HUES48 (cell line): ENCODE data around the gene DEPP1.

Source experiments
- H3K27ac ChIP-seq: one replicate; pipeline ENCODE4 v1.7.0; 2013; ENCODE audit warnings: low read depth, low read length, inconsistent platforms
- H3K27me3 ChIP-seq: 2 replicates; pipeline ENCODE4 v1.6.1; 2013; ENCODE audit warnings: mild to moderate bottlenecking, low read length; ENCODE audit not compliant: control insufficient read depth, insufficient read depth
- H3K36me3 ChIP-seq: 2 replicates; pipeline ENCODE4 v1.6.1; 2013; ENCODE audit warnings: low read length; ENCODE audit not compliant: control insufficient read depth, insufficient read depth
- H3K4me1 ChIP-seq: 2 replicates; pipeline ENCODE4 v1.6.1; 2013; ENCODE audit warnings: mild to moderate bottlenecking, low read length; ENCODE audit not compliant: control insufficient read depth, insufficient read depth
- H3K4me3 ChIP-seq: 2 replicates; pipeline ENCODE4 v1.5.1; 2013; ENCODE audit warnings: mild to moderate bottlenecking, low read depth, low read length
- H3K9ac ChIP-seq: 2 replicates; pipeline ENCODE4 v1.6.1; 2013; ENCODE audit warnings: mild to moderate bottlenecking, low read depth, low read length, moderate library complexity
- H3K9me3 ChIP-seq: 2 replicates; pipeline ENCODE4 v1.6.1; 2013; ENCODE audit warnings: low read length; ENCODE audit not compliant: control insufficient read depth, insufficient read depth

DEPP1 gene

DNA sequence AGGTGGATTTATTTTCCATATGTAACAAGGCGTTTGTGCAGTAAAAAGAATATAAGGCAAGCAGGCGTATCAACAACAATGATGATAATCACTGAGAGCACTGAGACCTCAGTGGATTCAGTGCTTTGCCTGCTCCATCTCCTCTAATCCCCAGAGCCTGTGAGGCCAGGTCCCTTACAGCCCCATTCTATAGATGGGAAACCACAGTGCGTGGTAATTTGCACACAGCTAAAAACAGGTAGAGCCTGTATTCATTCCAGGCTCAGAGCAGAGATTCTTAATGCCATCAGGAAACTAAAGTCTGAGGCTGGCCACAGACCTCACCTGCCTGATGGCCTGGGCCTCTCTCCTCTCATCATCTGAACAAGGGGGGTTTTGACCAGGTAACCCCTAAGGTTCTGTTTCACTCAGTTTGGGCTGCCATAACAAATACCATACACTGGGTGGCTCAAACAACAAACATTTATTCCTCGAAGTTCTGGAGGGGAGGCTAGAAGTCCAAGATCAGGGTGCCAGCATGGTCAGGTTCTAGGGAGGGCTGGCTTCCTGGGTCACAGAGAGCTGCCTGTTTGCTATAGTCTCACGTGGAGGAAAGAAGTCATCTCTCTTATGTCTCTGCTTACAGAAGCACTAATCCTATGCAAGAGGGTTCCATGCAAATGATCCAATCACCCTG, 29.3 kb downstream of the DEPP1 start:
- Histone ChIP-seq H3K36me3 (no peaks in the 10 kb centered on the region), H3K27ac (no peak overlapping the region), H3K4me1 (peaks cover 14% of the 10 kb centered on the region), H3K4me3 (no peak overlapping the region), H3K27me3 (no peaks in the 10 kb centered on the region), H3K9me3 (peaks cover 5% of the 10 kb centered on the region), H3K9ac (no peak overlapping the region)

DNA sequence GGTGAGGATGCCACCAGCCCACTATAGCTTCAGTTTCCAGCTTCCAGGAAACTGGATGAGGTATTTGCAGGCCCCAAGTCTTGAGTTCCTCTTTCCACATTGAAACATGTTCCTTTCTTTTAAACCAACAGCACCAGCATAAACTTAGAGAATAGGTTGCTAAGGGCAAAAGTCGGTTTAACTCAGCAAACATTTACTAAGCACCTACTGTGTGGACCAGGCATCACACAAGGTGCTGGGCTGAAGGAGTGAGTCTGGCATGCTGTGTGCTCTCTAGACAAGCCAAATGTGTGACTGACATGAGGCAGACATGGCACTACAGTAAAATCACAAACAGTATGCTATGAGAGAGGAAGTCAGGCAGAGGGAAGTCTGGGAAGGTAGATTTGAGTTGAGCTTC, 30.0 kb downstream of the DEPP1 start:
- Histone ChIP-seq H3K27ac (no peak overlapping the region), H3K4me1 (peaks cover 14% of the 10 kb centered on the region), H3K9me3 (peaks cover 9% of the 10 kb centered on the region), H3K4me3 (no peak overlapping the region), H3K36me3 (no peaks in the 10 kb centered on the region), H3K27me3 (no peaks in the 10 kb centered on the region), H3K9ac (no peak overlapping the region)

DNA sequence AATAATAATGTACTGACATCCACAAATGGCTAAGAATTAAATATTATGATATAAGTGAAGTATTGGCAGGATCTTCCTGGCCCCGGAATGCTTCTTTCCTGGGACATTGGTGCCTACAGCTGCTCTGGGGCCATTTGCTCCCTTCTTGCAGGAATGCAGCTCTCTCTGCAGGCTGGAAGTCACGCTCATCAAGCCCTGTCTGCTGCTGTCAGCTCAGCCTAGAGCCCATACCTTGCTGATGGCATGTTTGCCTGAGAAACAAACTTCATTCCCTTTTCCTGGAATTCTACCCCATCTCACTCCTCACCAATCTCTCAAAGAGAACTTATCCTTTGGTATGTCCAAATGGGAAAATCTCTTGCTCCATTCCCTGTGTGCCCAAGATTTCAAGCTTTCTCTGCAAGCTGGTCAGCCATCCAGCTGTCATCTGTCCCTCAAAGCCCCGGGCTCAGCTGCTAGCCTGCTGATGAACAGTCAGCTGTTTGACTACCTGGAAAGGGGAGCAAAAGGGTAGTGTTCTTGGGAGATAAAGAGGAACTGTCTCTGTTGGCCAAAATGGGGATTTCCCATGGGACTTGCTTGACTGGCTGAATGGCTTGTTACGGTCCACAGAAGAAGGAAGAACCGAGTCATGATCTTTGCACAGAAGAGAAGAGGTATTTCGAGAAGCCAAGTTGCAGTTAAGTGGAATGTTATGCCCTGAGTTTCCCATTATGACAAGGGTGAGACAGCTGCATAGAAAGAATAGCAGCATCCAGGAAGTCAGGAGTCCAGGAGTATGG, 31.0 kb downstream of the DEPP1 start:
- Histone ChIP-seq H3K27me3 (no peaks in the 10 kb centered on the region), H3K27ac (no peak overlapping the region), H3K36me3 (no peaks in the 10 kb centered on the region), H3K4me1 (peaks cover 6% of the 10 kb centered on the region), H3K9me3 (peaks cover 9% of the 10 kb centered on the region), H3K4me3 (no peak overlapping the region), H3K9ac (no peak overlapping the region)

DNA sequence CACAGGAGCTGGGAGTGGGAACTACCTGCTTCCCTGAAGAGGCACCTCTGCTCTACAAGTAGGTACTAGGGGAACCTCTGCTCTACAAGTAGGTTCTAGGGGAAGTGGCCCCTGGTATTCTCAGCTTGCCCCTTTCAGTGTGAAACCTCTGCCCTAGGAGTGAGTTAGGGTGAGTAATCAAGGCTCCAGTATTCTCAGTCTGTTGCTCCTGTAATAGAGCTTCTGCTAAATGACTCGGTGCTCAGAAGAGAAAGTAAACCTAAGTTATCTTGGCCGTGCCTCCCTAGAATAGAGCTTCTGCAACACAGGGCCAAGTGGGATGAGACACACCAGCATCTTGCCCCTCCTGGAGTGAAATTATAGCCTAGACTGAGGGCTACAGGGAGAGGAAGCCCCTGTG, 32.4 kb downstream of the DEPP1 start:
- Histone ChIP-seq H3K9ac (no peak overlapping the region), H3K9me3 (peaks cover 9% of the 10 kb centered on the region), H3K27me3 (no peaks in the 10 kb centered on the region), H3K4me3 (no peak overlapping the region), H3K27ac (no peak overlapping the region), H3K4me1 (peaks cover 4% of the 10 kb centered on the region), H3K36me3 (no peaks in the 10 kb centered on the region)

DNA sequence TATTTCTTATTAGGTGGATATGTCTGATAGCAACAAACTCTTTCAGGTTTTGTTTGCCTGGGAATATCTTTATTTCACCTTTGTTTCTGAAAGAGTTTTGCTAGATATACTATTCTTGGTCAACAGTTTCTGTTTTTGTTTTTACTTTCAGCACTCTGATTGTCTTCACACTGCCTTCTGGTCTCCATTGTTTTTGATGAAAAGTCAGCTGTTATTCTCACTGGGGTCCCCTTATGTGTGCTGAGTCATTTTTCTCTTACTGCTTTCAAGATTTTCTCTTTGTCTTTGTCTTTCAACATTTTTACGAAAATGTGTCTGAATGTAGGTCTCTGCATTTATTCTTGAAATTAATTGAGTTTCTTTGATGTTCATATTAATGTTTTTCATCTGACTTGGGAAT, 34.3 kb downstream of the DEPP1 start:
- no peaks in the 10 kb centered on the region for H3K4me1 ChIP-seq
- H3K27me3 ChIP-seq = no peaks in the 10 kb centered on the region
- no peak overlapping the region for H3K9ac ChIP-seq
- no peak overlapping the region for H3K4me3 ChIP-seq
- H3K27ac ChIP-seq = no peak overlapping the region
- no peaks in the 10 kb centered on the region for H3K36me3 ChIP-seq
- H3K9me3 ChIP-seq = peaks cover 9% of the 10 kb centered on the region

DNA sequence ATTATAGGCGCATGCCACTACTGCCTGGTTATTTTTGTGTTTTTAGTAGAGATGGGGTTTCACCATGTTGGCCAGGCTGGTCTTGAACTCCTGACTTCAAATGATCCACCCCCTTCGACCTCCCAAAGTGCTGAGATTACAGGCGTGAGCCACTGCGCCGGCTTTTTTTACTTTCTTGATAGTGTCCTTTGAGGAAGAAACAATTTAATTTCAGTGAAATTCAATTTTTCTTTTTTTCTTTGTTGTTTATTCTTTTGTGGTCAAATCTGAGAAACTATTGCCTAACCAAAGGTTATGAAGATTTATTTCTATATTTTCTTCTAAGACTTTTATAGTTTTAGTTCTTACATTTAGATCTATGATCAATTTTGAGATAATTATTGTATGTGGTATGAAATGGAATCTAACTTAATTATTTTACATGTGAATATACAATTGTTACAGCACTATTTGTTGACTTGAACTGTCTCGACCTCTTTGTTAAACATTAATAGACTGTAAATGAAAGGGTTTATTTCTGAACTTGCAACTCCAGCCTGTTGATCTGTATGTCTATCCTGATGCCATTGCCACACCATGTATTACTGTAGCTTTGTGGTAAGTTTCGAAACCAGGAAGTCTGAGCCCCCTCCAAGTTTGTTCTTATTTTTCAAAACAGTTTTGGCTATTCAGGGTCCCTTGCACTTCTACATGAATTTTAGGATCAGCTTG, 38.8 kb downstream of the DEPP1 start:
- Histone ChIP-seq H3K9ac (no peak overlapping the region), H3K9me3 (peaks cover 9% of the 10 kb centered on the region), H3K36me3 (no peaks in the 10 kb centered on the region), H3K27me3 (no peaks in the 10 kb centered on the region), H3K4me3 (no peak overlapping the region), H3K4me1 (no peaks in the 10 kb centered on the region), H3K27ac (no peak overlapping the region)

DNA sequence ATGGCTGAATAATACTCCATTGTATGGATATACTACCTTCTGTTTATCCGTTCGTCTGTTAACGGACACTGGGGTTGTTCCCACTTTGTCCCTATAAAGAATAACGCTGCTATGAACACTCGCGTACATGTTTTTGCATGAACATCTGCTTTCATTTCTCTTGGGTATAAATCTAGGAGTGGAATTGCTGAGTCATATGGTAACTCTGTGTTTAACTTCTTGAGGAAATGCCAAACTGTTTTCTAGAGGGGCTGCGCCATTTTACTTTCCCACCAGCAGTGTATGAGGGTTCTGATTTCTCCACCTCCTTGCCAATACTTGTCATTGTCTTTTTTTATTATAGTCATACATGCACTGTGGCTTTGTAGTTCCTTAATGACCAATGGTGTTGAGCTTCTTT, 39.7 kb downstream of the DEPP1 start:
- Histone ChIP-seq H3K9ac (no peak overlapping the region), H3K27me3 (no peaks in the 10 kb centered on the region), H3K36me3 (no peaks in the 10 kb centered on the region), H3K4me1 (no peaks in the 10 kb centered on the region), H3K27ac (no peak overlapping the region), H3K4me3 (no peak overlapping the region), H3K9me3 (0 out of 2 replicates have a peak, but pooled peaks cover under 1% of the 10 kb centered on the region)

DNA sequence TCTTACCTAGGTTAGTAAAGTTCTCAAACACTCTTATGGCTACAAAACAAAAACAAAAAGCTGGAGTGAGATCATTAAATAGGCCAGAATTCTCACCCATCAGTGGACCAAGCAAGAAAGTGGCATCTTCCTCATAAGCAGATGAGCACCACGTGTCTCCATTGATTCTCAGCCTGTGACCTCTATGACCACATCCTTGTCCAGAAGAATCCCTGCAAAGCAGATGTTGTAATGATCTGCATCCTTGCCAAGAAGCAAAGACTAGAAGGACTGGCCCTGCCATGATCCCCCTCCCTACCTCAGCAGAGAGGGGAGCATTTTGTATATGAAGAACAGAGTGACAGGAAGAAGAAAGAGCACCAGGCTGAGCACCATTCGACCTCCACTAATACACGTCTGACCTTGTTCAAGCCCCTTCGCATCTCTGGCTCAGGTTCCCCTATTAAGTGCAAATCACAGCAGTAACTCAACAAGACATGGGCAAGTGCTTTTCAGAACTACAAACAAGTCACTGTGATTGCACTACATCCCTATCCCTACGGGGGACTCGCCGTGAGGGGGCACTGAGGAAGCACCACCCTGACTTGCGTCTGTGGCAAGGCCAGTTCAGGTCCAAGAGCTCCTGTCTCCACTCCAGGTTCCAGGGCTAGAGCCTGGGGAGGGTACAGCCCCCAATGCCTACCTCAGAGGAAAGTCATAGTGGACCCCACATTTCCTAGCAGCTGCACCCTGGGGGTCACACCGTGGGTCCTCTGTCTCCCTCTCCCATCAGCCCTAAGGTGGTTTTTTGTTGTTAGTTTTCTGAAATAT, 41.2 kb downstream of the DEPP1 start:
- Histone ChIP-seq H3K27me3 (no peaks in the 10 kb centered on the region), H3K9ac (no peak overlapping the region), H3K27ac (no peak overlapping the region), H3K9me3 (no peaks in the 10 kb centered on the region), H3K4me3 (no peak overlapping the region), H3K36me3 (no peaks in the 10 kb centered on the region), H3K4me1 (no peaks in the 10 kb centered on the region; the same call in 1 of the 2 replicates)

DNA sequence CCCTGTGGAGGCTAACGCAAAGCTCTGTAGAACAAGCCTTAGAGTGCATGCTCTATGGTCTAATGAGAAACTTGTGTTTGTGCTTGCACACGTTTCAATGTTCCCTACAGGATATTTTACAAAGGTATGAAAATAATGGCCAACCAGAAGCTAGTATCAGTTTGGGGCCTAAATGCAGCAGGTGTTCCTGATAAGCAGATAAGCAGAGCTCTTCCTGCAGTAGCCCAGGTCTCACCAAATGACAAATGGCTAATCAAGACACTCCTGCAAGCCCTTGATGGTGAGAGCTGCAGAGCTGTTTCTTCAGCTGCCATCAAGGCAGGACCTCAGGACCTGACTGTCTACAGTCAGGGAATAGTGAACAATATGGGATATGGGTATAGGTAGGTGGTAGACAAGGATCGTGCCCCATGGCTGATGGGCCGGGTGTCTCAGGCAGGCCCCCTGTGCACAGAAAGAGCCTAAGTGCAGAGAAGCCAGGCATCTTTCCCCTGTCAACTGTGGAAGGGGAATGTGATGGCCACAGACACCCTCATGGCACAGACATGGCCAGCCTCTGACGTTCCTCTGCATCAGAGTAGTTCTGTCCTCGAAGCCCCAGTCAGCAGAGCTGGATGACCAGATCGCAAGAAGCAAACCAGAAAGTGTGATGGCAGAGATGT, 42.2 kb downstream of the DEPP1 start:
- Histone ChIP-seq H3K27ac (no peak overlapping the region), H3K4me1 (no peaks in the 10 kb centered on the region; the same call in 1 of the 2 replicates), H3K9ac (no peak overlapping the region), H3K27me3 (no peaks in the 10 kb centered on the region), H3K36me3 (no peaks in the 10 kb centered on the region), H3K4me3 (no peak overlapping the region), H3K9me3 (no peaks in the 10 kb centered on the region)

DNA sequence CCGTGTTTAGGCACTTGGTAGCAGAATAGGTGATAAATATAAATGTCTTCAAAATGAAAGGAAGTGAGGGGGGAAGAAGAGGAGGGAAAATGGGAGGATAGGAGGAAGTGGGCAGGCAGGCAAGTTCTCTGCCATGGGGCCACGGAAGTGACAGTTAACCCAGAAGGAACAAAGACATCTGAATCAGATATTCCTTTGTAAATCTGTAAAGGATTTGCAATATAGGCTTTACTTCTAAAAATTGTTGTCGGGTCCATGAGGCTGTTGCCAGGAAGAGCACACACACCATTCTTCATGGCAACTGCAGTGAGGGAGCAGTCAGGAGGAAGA, 42.7 kb downstream of the DEPP1 start:
- Histone ChIP-seq H3K9me3 (no peaks in the 10 kb centered on the region), H3K9ac (no peak overlapping the region), H3K36me3 (no peaks in the 10 kb centered on the region), H3K27ac (no peak overlapping the region), H3K4me1 (no peaks in the 10 kb centered on the region; the same call in 1 of the 2 replicates), H3K4me3 (no peak overlapping the region), H3K27me3 (no peaks in the 10 kb centered on the region)
